Gastrocnemius medialis (tissue), 4 donors: Measurements from ENCODE around the gene CIROP. TPM values are rescaled to one million over a fixed set of nuclear protein-coding genes. Genes with fewer than 3 reads are reported as not detected.

ENCODE experiments used
- ATAC-seq, 2 donors: fragments of 150-250 bp; one replicate each; pipeline ENCODE4 v1.9.1; 2016
- DNase-seq, 2 donors: peaks; one replicate each; pipeline ENCODE4 v3.0.0-alpha.2; 2019
- H3K27ac ChIP-seq, 4 donors: fragments of 200-600 bp; sonication (generic); 1 replicate in 1 of 4; 2 replicates in 3 of 4; pipeline ENCODE4 v1.5.1; 2016 to 2018; ENCODE audit warnings: mild to moderate bottlenecking in 2 of 4, moderate library complexity in 1 of 4
- H3K27me3 ChIP-seq, 3 donors: fragments of 200-600 bp; sonication (generic) in 2 of 3; 1 replicate in 1 of 3; 2 replicates in 2 of 3; pipeline versions ENCODE4 v1.5.1 to v1.6.0; 2016 to 2019; ENCODE audit warnings: mild to moderate bottlenecking in 1 of 3, moderate library complexity in 1 of 3
- H3K36me3 ChIP-seq, 2 donors: fragments of 200-600 bp; sonication (generic) in 1 of 2; one replicate each; pipeline ENCODE4 v1.5.1; 2017 to 2018
- H3K4me1 ChIP-seq, 2 donors: fragments of 200-600 bp; sonication (generic) in 1 of 2; one replicate each; pipeline ENCODE4 v1.5.1; 2016 to 2017; ENCODE audit warnings: mild to moderate bottlenecking in 2 of 2
- H3K4me3 ChIP-seq, 4 donors: fragments of 200-600 bp; sonication (generic) in 3 of 4; 1 replicate in 1 of 4; 2 replicates in 3 of 4; pipeline ENCODE4 v1.5.1; 2016 to 2019; ENCODE audit warnings: mild to moderate bottlenecking in 2 of 4
- H3K9me3 ChIP-seq, 3 donors: fragments of 200-600 bp; sonication (generic) in 2 of 3; 1 replicate in 1 of 3; 2 replicates in 2 of 3; pipeline ENCODE4 v1.5.1; 2016 to 2019
- CTCF ChIP-seq, 5 experiments: fragments of 450-650 bp in 3 of 5; fragments of 200-600 bp in 2 of 5; sonication (generic) in 2 of 5; IDR thresholded peaks in 4 of 5; conservative IDR thresholded peaks in 1 of 5; 1 replicate in 4 of 5; 2 replicates in 1 of 5; pipeline ENCODE4 v1.5.1; 2016 to 2019; ENCODE audit warnings: antibody characterized with exemption in 5 of 5, mild to moderate bottlenecking in 3 of 5, moderate library complexity in 3 of 5
- POLR2A ChIP-seq, 2 donors: fragments of 450-650 bp; IDR thresholded peaks; one replicate each; pipeline ENCODE4 v1.6.1; 2017; ENCODE audit warnings: antibody characterized with exemption in 2 of 2, mild to moderate bottlenecking in 2 of 2, moderate library complexity in 2 of 2
- in situ Hi-C, 4 donors: fragments of 200-750 bp; cut with MboI; loops; one replicate each; pipeline versions ENCODE4 v1.15.0 to v1.8.0; 2017; ENCODE audit warnings: low sequenced_read_pairs in 4 of 4
- intact Hi-C: fragments of 100-400 bp; cut with DNase I; formaldehyde crosslinking; loops from one replicate; pipeline ENCODE4 v1.15.1; 2023; ENCODE audit warnings: low total_unique reads
- total RNA-seq, 4 donors: library from RNA; depleted of rRNA; stranded (reverse); fragments of >200 nt; gene quantifications; one replicate each; pipeline versions ENCODE4 v1.1.0 to v1.2.3, GENCODE V29; 2016

Gene CIROP
- total RNA-seq, 4 donors from 2014 or later: not detected

- intact Hi-C loops (loop anchor here (1.0 kb wide), 1 partner anchor 8 kb away; no protein-coding TSS in a partner anchor), in situ Hi-C loops (no loop called here)
- TF ChIP-seq POLR2A (IDR thresholded peaks at IDR 0.05): peak; percentile 28 to 36
- no peak for TF ChIP-seq CTCF (IDR thresholded peaks at IDR 0.05 in 4 of 5, conservative IDR thresholded peaks at IDR 0.05 in 1 of 5)
- peak; percentile 55 to 76 for ATAC-seq
- no peaks in the 10 kb centered on the region for H3K27me3 ChIP-seq
- no peak overlapping the region for H3K4me3 ChIP-seq
- peak; percentile 76 to 82 for DNase-seq
- H3K4me1 ChIP-seq: peaks cover 86 to 90% of the 10 kb centered on the region in 2 donors
- H3K9me3 ChIP-seq: no peaks in the 10 kb centered on the region
- H3K36me3 ChIP-seq: peaks cover 0 to 8% of the 10 kb centered on the region in 2 donors
- H3K27ac ChIP-seq: peak overlapping the region; percentile 90 to 97 (median 96)
Measured at GRCh38 chr14:23146351-23146910, 41.6 kb upstream of the CIROP start.

GRCh38 chr14:23145794-23146350 is 41.1 kb upstream of the CIROP start:
- peaks cover 0 to 8% of the 10 kb centered on the region in 2 donors for H3K36me3 ChIP-seq

GRCh38 chr14:23143911-23144310 is 39.1 kb upstream of the CIROP start:
- no peaks in the 10 kb centered on the region for H3K27me3 ChIP-seq
- peak overlapping the region; percentile 90 to 97 (median 96) for H3K27ac ChIP-seq
- DNase-seq (no peak), ATAC-seq (no peak)
- peaks cover 0 to 24% of the 10 kb centered on the region in 2 donors for H3K36me3 ChIP-seq
- TF ChIP-seq POLR2A (IDR thresholded peaks at IDR 0.05): no peak
- no peak for TF ChIP-seq CTCF (IDR thresholded peaks at IDR 0.05 in 4 of 5, conservative IDR thresholded peaks at IDR 0.05 in 1 of 5)
- no peak overlapping the region for H3K4me3 ChIP-seq
- in situ Hi-C loops: no loop called here
- intact Hi-C loops: loop anchor here (2.0 kb wide), 1 partner anchor 17 kb away; no protein-coding TSS in a partner anchor
- no peaks in the 10 kb centered on the region for H3K9me3 ChIP-seq
- peaks cover 61 to 66% of the 10 kb centered on the region in 2 donors for H3K4me1 ChIP-seq

More at GRCh38 chr14:23145794-23146350, 41.1 kb upstream of the CIROP start:
- ATAC-seq (peak; percentile 60 to 84), DNase-seq (peak; percentile 54 to 67)
- Histone ChIP-seq H3K9me3 (no peaks in the 10 kb centered on the region), H3K27ac (peak overlapping the region; percentile 90 to 97 (median 96)), H3K4me1 (peaks cover 80 to 86% of the 10 kb centered on the region in 2 donors), H3K27me3 (no peaks in the 10 kb centered on the region), H3K4me3 (no peak overlapping the region)
- TF ChIP-seq POLR2A (IDR thresholded peaks at IDR 0.05) (peak in 1 of 2 donors; percentile 56), CTCF (IDR thresholded peaks at IDR 0.05 in 4 of 5, conservative IDR thresholded peaks at IDR 0.05 in 1 of 5) (no peak)
- intact Hi-C loops: loop anchor here (1.0 kb wide), 1 partner anchor 8 kb away; no protein-coding TSS in a partner anchor
- in situ Hi-C loops: no loop called here

- intact Hi-C loops: loop anchor here (2.0 kb wide), 1 partner anchor 16 kb away; no protein-coding TSS in a partner anchor
- Histone ChIP-seq H3K4me3 (no peak overlapping the region), H3K4me1 (peaks cover 56 to 58% of the 10 kb centered on the region in 2 donors), H3K9me3 (no peaks in the 10 kb centered on the region), H3K27me3 (no peaks in the 10 kb centered on the region), H3K36me3 (peaks cover 0 to 35% of the 10 kb centered on the region in 2 donors), H3K27ac (peak overlapping the region; percentile 90 to 97 (median 96))
- in situ Hi-C loops: no loop called here
- DNase-seq: no peak
- no peak for ATAC-seq
- TF ChIP-seq POLR2A (IDR thresholded peaks at IDR 0.05) (no peak), CTCF (IDR thresholded peaks at IDR 0.05 in 4 of 5, conservative IDR thresholded peaks at IDR 0.05 in 1 of 5) (no peak)
Measured at GRCh38 chr14:23142826-23143225, 38.0 kb upstream of the CIROP start.
